Activated CD4-positive, alpha-beta T cell treated with anti-CD3 and anti-CD28 coated beads, Interleukin-10, Interleukin-2, amounts not matched to agents 100 ng/mL and 50 ng/mL, durations not matched to agents 16 hours and 8 hours (primary cell): ENCODE data around the gene SLC9B2.
A peak's percentile ranks its signal among the peaks of the same experiment; 100 is the strongest.
"Not testable (repeated sequence)": the region's sequence is repeated elsewhere in the genome, so short reads cannot be mapped to it uniquely, and the experiment has no call there.

Experiments
- DNase-seq: peaks from one replicate; pipeline ENCODE4 v3.0.0-alpha.2; 2020

SLC9B2 gene

DNA sequence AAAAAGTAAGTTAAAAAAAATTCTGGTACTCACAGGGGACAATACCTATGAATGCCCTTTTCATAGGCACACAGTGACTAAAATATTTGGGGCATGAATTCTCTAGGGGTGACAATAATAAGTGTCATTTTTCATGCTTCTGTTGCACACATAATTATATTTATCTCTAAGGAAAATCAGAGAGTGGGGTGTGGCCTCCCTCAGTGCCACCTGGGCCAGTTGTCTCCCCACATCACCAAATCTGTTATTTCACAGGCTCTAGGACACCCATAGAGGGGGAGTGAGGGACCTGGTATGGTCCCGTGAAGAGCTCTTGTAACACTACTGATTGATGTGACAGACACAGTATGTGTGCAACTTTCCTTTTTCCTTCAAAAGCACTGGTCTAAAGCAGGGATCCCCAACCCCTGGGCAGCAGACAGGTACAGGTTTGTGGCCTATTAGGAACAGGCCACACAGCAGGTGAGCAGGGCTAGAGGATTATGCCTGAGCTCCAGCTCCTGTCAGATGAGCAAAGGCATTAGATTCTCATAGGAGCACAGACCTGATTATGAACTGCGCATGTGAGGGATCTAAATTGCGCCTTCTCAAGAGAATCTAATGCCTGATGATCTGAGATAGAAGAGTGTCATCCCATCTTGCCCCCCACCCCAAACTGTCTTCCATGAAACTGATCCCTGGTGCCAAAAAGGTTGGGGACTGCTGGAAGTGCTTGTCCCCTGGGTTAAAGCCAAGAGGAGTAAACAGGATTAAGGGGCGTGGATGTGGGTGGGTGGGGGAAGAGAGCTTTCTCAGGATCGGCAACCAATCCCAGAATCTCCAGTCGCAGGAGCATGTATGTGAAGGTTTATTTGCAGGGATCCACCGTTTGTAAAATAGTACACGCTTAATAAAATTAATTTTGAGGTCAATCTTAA, 57.9 kb downstream of the SLC9B2 start:
- DNase-seq = no peak

DNA sequence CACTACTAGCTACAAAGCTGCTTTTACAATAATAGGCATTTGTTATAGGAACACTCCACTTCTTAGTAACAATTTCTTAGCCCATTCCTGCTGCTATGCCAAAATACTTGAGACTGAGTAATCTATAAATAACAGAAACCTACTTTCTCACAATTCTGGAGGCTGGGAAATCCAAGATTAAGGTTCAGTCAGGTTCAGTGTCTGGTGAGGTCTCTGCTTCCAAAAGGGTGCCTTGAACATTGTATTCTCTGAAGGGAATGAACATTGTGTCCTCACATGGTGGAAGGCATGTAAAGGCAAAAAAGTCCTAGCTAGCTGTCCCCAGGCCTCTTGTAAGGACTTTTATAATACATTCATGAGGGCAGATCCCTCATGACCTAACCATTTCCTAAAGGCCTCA, 64.0 kb downstream of the SLC9B2 start:
- no peak for DNase-seq

DNA sequence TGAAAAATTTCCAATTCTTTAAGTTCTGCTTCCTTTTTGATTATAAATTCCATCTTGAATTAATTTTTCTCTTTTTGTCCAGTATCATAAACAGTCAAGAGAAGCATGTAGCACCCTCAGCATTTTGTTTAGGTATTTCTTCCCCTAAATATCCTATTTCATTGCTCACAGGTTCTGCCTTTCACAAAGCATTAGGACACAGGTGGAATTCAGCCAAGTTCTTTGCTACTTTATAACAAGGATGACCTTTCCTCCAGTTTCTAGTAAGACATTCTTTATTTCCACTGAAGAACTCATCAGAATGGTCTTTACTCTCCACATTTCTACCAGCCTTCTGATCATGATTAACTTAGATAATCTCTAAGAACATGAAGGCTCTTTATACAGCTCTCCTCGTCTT, 64.5 kb downstream of the SLC9B2 start:
- DNase-seq = no peak

DNA sequence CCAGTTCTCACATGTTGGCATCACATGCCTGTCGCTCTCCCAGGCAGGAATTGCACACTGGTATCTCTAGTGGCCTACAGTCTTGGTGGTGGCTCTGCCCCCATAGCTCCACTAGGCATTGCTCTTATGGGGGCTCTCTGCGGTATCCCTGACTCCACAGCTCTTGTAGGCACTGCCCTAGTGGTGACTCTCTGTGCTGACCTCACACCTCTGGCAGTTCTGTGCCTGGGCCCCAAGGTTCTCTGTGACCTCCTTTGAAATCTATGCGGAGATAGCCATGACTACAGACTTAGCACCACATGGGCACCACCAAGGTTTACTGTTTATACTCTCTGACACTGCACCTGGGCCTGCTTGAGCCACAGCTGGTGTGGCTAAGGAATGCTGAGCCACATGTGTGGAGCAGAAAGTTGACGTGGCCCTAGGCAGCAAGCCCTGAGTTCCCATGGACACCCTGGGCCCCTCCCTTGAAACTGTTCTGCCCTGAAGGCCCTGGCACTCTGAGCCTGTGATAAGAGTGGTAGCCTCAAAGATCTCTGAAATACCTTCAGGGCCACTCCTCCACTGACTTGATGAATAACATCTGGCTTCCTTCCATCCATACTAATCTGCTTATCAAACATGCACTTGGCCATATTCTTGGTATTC, 65.1 kb downstream of the SLC9B2 start:
- no peak for DNase-seq

DNA sequence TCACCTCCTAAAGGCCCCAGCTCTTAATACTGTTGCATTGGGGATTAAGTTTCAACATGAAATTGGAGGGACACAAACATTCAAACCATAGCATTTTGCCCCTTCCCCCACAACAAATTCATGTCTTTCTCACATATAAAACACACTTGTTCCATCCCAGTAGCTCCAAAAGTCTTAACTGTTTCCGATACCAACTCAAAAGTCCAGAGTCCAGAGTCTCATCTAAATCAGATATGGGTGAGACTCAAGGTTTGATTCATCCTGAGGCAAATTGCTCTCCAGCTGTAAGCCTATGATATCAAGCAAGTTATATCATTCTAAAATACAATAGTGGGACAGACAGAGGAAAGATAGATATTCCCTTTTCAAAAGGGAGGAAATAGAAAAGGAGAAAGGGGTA, 65.8 kb downstream of the SLC9B2 start:
- DNase-seq = no peak

DNA sequence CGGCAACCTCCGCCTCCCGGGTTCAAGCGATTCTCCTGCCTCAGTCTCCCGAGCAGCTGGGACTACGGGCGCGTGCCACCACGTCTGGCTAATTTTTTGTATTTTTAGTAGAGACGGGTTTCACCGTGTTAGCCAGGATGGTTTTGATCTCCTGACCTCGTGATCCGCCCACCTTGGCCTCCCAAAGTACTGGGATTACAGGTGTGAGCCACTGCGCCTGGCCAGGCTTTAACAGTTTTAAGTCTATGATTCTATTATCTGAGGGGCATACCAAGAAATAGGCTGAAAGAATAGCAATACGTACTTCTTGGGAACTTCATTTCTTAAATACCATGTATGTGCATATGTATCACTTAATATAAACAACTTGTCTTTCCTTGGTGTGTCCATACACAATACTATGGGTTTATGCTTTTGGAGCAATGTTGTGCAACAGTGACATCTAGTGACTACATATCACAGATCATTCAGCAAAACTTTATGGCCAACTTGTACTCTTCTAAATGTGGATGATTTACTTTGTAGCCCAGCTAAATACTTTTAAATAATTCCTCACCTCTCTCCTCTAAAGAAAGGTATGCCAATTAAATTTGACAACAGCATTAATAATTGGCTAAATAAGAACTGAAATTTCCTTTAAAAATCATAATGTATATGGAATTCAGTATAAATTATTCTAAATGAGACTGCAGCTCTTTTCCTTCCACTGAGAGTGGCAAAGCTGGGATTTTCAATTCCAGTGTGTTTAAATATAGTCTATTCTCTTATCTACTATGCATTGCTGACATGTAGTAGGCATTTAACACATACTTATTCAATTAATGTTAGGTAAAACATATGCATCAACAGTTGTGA, 67.5 kb downstream of the SLC9B2 start:
- DNase-seq = peak; percentile 66

DNA sequence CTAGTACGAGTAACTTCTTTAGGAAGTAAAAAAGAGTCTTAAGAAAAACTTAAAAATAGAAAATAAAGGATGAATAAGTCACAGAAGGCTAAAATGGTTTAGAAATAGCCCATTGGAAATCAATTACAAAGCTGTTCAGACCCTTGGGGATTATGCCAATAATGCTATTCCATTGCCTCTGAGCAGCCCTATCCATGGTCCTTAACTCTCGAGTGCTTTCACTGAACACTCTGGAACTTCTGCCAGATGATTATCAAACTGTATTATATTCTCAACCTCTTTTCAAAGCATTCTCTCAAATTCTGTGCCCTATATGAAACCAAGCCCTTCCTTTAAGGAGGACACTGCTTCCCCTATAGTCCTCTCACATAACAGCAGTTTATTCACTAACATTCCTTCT, 74.0 kb downstream of the SLC9B2 start:
- no peak for DNase-seq

DNA sequence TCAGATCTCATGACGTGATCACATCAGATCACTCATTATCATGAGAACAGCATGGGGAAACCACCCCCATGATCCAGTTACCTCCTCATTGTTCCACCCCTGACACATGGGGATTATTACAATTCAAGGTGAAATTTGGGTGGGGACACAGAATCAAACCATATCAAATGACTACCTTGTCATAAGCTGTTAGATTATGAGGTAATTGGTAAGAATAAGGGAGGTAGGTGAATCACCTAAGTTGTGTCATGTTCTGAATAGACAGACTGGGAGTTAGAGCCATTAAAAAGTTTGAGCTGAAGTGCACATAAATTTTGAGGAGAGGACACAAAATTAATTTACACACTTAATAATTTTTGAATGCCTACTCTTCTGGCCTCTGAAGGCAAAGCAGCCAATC, 81.8 kb downstream of the SLC9B2 start:
- no peak for DNase-seq

DNA sequence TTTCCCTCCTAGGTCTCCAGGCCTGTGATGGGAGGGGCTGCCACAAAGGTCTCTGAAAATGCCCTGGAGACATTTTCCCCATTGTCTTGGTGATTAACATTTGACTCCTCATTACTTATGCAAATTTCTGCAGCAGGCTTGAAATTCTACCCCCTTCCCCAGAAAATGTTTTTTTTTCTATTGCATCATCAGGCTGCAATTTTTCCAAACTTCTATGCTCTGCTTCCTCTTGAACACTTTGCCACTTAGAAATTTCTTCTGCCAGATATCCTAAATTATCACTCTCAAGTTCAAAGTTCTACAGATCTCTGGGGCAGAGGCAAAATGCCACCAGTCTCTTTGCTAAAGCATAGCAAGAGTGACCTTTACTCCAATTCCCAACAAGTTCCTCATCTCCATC, 82.6 kb downstream of the SLC9B2 start:
- DNase-seq = not testable (repeated sequence)

DNA sequence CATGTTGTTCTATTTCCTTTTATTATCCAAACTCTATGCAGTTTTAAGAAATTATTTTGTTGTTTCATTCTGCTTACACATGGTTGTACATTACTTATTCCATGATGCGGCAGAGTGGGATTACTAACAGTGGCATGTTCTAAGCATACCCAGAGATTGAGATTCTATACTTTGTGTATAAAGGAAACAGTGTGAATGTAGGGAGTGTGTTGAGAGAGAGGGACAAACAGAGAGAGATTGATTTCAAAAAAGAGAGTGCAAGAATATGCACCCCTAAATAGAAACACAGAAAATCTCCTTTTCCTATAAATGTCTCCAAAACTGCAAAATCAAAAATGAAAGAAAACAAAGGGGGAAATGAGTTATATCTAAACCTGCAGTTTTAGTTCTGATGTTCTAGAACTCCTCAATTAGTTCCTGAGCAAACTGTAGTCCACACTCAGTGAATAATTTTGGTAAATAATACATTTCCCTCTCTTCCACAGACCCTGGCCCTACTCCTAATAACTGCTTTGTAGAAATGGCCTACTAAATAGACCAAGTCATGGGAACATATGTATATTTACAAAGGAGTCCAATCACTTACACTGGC, 88.0 kb downstream of the SLC9B2 start:
- peak; percentile 21 for DNase-seq

DNA sequence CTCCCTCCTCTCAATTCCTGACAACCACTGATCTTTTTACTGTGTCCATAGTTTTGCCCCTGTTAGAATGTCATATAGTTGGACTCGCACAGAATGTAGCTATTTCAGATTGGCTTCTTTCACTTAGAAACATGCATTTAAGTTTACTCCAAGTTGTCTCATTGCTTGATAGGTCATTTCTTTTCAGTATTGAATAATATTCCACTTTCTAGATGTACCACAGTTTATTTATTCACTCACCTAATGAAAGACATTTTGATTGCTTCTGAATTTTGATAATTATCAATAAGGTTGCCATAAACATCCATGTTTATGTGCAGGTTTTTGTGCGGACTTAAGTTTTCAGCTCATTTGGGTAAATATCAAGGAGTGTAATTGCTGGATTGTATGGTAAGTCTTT, 95.6 kb downstream of the SLC9B2 start:
- DNase-seq = no peak
